Fibroblast of skin of right biceps (primary cell): ENCODE data around the gene OR6S1.

Source experiments
- DNase-seq: peaks from one replicate; pipeline ENCODE4 v3.0.0-alpha.2; 2013

Gene OR6S1, protein sequence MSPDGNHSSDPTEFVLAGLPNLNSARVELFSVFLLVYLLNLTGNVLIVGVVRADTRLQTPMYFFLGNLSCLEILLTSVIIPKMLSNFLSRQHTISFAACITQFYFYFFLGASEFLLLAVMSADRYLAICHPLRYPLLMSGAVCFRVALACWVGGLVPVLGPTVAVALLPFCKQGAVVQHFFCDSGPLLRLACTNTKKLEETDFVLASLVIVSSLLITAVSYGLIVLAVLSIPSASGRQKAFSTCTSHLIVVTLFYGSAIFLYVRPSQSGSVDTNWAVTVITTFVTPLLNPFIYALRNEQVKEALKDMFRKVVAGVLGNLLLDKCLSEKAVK

DNA sequence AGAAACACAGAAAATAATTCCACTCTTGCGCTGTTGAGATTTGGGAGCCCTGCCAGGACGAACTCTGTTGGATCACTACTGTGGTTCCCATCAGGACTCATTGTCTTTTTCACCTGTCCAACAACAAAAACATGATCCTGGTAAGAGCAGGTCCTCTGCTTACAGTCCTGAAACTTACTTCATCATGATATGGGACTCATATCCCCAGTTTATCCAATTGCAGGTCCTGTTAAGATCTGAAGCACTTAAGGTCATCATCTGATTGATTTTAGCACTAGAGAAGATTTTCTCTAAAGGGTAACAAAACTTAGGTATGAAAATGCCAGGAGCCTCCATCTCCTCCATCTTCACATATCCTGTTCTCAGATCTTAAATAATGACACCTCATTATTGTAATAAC, at the start of gene OR6S1:
Gene OR6S1, minus strand, starts transcription at position 101 of the 400 bp plus-strand sequence. Its CDS starts 0 bp downstream, at position 101.
- no peak for DNase-seq

DNA sequence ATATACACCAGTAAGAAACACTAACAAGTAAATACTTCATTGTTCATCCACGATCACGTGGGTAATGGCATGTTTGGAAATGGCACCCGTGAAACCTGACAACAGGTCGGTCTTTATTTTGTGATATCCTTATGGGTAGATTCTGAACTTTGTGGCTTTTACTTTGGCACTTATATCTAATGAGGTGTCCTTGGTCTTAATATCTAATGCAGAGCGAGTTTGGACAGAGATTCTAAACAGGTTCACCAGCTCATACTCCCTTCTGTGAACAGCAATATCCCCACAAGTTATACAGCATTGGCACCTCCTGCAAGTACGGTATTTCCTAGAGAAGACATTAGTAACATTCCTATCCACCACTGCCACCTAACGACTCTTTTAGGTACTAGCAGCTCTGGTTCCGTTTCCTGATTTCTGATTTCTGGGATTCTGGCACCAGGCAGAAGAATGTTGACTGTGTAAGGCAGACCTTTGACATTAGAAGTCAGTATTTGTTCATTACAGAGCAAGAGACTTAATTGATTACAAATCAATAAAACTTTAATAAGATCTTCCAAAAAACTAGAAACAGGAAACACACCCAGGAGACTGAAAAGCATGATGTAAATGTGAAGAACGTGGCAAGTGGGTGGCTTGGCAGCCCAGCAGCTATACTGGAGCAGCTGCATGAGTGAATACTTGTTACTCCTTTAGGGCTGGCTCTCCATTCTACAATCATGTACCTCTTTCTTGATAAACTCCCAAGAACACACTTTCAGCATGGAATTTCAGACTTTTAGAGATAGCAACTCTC, 49.6 kb upstream of the OR6S1 start:
- DNase-seq, result peak; percentile 64

DNA sequence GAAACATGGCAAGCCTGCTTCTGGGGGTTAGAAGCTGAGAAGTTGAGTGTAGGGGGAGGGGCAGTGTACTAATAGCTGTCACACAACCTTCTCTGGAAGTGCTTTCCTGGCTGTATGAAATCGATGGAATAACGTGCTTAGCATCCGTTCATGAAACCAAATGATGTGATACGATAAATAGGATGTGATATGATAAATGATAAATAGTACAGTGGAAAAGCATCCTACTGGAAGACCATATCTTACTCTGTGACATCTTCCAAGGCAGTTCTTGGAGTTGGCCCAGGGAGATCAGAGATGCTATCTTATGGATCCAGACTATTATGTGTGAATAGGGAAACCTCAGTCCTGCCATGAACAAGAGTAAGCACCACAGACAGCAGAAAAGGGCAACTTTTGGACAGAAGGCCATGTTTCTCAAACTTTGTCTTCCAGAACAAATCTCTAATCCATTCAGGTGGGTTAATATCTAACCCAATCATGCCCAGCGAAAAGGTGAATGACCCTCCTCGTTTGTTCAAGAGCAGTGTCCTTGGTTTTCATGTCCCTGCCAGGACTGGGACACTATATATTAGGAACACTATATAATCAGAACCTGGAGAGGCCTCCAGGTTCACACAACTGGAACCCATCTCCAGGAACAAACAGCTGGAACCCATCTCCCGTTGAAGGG, 46.8 kb upstream of the OR6S1 start, which contains the start of gene ANG:
Gene ANG, plus strand, starts transcription at position 598 of the 673 bp plus-strand sequence. CDS start 4,801 bp downstream, outside the sequence.
- DNase-seq, result no peak

DNA sequence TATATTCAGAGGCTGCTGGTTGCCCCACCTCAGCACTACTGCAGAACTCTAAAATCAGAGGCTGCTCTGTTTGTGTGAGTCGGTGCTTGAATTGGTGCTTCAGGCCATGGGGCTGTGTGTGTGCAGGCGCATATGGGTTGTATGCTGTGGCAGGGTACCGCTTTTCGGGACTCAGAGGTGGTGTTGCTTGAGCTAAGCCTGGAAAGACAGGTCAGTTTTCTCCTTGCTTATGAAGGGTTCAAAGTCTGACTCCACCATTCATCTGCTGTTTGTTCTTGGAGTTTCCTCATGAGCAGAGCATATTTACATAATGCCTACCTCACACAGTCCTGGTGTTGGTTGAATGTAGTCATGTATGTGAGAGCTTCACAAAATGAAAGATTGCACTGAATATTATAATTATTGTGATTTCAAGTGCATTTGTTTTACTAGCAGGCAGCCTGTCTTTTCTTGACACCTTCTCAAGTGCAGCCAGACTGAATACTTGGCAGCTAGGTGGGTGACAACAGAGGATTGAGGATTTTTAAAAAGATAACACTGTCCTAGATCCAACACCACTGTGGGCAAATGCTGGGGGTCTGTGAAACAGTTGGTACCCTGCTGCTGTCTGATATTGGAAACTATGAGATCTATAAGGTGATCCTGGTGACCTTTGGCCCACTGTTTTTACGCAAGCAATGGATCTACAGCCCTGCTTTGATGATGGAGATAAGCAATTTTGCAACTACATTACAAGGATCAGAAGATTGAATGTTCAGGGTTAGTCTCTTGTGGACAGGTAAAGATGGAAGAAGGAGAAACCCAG, 46.1 kb upstream of the OR6S1 start:
- no peak for DNase-seq

DNA sequence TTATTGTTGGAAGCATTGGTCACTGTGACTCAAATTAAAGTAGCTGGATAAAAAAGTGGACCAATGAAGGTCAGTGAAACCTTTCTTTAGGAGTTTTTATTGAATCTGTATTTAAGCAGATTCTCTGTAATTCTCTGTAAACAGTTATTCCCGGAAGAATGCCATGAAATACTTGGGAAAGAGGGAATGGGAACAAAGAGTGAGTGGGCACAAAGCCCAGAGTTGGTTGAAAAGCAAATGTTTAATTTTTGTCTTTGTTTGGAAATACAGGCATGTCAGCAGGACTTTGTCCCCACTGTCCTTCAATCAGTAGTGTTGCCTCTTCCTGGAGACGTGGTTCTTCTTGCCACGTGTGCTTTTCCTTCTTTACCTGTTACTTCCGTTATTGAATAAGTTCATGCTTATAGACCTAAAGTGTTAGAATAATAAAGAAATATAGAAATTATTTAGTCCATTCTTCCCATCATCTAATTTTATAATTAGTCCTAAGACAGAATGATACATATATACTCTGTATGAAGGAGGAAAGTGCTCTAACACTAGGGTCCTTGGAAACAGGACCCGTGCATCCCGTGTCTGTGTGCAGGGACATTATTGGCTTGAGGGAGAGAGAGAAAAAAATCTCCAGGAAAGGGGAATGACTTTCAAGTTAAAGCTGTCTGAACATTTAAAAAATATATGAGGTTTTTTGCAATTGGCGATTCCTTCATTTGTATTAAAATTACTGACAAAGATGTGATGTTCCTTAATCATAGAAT, 45.1 kb upstream of the OR6S1 start:
- no peak for DNase-seq

DNA sequence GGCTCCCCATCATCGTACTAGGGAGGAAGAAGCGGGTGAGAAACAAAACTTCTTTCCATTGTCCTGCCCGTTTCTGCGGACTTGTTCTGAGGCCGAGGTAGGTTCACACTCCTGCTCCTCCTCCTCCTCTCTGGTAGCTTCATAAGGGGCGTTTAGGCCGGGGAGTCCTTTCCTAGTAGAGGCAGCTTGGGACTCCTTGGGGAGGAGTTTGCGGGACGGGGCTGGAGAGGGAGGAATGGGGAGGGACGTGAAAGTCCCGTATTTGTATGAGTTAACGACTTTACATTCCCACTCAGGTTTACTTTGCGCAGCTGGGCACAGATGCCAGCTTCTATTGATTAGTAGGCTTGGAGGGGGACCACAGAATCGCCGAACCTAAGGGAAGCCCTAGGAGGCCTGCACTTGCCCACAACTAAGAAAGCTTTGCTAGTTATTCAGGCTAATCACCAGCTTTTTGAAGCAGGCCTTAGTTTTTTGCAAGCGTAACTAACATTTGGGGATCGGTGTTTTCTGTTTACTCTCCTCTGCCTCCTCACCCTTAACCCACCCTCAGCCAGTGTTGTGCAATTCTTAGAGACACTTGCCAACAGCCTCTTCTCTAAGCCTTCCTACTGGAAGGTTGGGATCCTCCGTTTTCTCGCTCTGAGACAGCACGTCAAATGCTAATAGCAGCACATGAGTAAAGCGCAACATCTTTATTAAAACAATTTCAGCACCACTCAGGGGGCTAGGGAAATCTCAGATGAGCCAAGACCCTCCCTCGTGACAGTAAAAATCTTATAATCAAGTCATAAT, 43.4 kb upstream of the OR6S1 start:
- DNase-seq, result peak; percentile 67

DNA sequence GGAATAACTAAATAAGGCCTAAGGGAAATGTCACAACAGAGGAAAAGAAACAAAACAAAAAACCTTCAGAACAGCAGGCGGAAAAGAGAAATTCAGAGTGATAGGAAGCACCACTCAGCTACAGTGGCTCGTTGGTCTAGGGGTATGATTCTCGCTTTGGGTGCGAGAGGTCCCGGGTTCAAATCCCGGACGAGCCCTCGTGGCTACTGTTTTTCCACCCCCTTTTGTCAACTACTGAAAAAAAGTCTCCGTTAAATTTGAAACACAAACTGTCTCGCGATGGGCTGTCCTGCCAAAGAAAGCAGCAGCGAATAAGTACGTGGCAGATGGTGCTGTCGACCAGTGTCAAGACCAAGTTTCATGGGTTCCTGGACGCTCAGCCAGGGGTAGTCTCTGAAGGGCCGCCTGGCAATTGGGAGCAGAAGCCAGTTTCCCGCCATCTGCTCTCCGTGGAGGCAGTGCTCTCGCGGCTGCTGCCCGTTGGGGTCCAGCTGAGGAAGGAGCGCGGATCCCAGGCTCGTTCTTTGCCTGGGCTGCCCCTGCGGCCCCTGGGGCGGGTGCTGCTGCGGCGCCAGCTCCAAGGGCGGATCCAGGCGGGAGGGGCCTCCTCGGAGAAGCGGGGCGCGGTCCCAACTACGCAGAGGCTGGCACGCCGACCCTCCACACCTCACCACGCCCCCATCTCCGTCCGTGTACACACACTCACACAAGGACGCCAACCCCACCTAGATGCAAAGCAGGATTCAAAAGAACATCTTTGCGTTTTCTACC, 42.6 kb upstream of the OR6S1 start, which contains the start of gene RNASE4:
Gene RNASE4, plus strand, starts transcription at position 670 of the 771 bp plus-strand sequence. CDS start 14,812 bp downstream, outside the sequence.
- DNase-seq, result peak; percentile 94

DNA sequence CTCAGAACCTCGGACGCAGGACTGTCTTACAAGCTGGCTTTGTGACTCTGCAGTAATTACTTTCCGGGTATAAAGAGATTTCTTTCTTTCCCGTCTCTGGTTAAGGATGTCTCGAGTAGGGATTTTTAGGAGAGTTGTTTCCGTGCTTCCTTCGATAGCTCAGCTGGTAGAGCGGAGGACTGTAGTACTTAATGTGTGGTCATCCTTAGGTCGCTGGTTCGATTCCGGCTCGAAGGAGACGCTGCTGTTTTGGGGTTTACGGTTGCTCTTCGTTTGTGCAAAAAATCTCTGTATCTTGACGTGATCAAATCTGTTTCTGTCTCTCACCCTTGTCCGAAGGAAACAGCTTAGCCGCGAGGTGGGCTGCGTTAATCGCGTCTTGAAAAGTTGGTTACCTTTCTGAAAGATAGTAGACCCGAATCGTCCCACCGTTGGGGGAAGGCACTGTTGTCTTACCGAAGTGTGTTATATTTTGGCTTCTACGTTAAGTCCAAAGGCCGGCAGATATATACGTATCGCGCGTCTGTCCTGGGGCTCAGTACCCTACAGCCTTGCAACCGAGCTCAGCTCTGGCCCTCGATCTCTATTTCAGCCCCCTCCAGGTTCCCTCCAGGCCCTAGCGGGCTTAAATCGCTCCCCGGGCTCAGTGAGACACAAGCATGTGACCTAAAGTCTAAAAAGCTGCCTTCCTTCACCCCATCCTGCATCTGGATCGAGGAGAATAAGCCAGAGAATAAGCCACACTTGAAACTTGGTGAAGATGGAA, 41.8 kb upstream of the OR6S1 start:
- peak; percentile 94 for DNase-seq

DNA sequence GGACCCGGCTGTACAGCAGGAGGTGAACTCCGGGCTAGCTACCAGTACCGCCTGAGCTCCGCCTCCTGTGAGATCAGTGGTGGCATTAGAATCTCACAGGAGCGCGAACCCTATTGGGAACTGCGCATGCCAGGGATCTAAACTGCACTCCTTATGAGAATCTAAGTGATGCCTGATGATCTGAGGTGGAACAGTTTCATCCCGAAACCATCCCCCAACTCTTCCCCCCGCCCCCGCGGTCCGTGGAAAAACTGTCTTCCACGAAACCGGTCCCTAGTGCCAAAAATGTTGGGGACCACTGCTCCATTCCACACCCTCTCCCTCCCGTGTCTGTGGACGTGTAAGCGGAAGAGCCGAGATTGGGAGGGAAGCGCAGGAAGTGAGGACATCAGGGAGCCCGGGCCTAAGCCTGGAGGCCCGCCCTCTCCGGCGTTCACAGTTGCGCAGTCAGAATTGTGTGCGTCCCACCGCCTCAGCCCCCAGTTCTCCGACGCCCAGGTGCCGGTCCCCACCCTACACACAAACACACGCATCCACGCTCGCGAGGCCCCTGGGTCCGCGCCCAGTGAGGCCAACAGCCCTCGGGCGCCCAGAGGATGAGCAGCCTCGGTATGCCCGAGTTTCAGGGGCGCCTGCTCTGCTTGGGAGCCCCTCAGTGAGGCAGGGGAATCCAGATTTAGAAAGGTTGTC, 41.1 kb upstream of the OR6S1 start:
- peak; percentile 94 for DNase-seq

DNA sequence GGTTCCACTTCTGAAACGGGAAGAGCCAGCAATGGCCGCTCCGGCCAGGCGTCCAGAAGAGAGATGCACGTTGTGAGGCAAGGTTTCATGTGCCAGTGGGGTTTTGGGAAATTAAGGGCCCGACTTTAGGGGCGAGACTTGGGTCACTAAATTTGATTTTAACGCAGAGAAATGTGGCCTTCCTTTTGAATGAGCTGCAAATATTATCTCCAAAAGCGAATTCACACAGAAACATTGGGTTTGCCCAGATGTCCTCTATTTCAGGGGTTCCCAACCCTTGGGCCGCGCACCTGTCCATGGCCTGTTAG, 40.6 kb upstream of the OR6S1 start:
- DNase-seq, result no peak

DNA sequence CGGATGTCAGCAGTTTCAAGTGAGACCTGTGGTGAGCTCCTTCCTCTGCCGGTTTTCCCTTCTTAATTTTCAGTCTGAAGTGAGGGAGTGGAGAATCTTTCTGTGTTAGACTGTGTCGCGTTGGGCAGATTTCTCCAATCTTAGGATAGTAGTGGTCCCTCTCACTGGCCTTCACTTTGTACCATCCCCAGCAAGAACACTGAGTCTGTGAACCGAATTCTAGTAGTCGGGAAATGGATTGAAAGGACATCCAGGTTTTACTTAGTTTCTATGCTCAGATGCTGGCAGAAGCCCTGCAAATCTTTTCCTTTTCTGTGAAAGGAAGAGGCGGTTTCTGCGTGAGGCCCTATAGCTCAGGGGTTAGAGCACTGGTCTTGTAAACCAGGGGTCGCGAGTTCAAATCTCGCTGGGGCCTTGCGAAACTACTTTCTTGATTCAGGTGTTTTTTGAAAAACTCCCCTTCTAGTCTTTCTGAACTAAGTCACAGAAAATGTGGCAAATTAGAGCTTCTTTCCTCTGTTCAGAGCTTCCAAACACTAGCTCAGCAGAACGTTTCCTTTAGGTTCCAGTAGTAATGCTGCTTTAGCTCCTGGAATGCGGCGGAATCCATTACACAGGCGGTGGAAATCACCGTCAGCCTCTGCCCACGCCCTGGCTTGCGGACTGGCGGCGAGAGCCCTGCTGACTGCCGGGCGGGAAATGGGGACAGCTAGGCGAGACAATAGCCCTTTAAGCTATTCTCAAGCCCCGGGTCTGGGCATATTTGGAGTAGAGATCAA, 40.0 kb upstream of the OR6S1 start:
- DNase-seq, result peak; percentile 91

DNA sequence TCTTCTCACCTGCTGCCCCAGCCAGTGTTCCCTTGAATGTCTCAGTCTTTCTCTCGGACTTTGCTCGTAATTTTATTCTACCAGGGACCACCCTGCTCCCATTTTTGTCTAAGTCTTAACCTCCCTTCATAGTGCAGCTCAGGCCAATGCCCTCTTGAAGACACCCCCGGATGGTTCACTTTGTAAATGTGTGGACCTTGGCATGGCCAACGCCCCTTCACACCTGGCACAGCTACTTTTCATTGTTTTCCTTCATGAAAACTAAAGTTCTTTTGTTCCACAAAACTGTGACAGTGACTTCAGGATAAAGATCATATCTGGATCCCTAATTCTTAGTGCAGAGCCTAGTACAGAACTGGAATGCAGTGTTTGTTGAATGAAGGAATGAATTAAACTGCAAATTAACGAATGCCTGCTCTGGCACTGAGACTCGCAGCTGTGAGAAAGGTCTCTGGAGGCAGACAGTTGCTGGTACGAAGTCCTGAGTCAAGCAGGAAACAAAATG, 39.4 kb upstream of the OR6S1 start:
- no peak for DNase-seq

DNA sequence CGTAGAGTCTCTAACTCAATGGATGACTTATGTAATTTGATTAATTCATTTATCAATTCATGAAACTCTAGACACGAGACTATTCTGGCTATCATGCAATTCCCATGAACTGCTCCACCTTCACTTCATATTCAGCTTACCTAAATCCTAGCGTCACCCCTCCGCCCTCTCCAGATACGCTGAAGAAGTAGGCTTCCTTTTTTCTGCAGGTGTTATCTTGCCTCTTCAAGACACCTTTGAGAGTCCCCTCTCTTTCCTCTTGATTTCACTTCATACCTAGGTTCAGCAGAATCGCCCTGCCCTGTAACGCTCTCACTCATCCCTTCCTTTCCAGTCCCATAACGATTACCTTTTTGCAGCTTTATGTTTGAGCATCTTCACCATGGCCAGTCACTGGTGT, 38.9 kb upstream of the OR6S1 start:
- DNase-seq, result no peak

DNA sequence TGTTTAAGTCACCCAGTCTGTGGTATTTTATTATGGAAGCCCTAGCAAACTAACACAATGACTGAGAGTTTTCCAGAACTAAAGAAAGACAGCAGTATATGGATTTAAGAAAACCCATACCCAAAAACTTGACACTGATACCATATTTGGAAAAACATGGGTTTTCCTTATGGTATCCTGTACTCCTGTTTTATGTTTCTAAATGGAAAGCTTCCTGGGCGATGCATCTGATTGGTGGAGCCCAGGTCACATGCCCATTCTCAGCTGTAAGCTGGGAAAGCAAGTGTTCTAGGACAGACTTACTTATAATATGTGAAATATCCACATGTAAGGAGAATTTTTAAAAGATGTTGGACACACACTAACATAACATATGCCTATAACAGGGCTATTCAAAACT, 38.4 kb upstream of the OR6S1 start:
- DNase-seq, result peak; percentile 52

DNA sequence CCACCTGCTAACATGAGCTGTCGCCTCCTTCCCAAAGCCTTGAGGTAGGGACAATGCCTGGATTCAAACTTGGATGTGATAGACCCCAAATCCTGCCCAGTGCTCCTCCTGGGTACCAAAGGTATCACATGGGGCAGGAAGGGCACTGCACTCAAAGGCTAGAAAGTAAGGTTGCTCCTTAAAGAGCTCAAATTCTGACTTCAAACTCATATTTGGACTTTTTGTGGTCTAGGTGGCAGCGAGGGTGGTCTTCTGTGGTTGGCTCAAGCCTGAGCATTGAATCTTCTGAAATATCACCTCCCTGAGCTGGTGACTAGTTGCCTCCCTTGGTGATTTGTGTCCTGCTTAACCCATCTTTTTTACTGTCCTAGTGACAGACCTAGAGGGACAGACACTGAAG, 34.6 kb upstream of the OR6S1 start:
- DNase-seq, result no peak

DNA sequence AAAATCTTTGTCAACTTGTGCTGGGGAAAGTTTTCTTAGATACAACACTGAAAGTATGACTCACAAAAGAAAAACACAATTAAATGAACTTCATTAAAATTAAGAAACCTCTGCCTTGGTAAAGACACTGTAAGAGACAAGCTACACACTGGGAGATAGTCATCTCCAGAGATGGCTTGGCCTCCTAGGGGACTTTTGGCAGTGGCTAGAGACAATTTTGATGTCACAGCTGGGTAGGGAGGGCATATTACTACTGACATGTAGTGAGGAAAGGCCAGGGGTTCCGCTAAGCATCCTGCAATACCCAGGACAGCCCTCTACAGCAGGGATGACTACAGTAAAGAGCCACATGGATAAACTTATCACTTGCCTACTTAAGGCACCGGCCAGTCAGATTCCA, 34.2 kb upstream of the OR6S1 start:
- DNase-seq, result no peak

DNA sequence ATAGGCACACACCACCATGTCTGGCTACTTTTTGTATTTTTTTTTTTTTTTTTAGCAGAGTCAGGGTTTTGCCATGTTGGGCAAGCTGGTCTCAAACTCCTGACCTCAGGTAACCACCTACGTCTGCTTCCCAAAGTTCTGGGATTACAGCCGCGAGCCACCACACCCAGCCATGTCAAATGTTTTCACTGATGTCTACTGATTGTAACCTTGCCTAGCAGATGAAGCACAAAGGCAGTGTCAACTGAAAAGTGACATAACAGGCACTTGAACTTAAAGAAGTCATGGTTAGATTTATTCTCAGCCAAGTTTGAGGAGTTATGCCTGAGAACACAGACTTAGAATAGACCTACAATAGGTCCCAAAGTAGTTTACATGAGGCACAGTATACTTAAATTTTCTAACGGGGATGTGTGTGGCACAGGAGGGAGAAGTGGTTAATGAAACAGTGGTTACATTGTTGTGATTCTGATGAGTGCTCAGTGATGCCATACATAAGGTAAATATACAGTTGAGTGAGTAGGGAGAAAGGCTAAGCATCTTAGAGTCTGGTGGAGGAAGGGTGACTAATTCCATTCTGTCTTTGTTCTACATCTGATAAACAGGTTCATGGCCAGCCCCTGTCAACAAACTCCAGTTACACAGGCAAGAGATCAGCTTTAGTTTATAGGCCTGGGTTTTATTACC, 30.2 kb upstream of the OR6S1 start:
- no peak for DNase-seq
